Tibial artery (tissue), 4 donors: Measurements from ENCODE around the gene EEF1A2.

Experiments
- DNase-seq, 2 donors: peaks; one replicate each; pipeline ENCODE4 v3.0.0-alpha.2; 2019
- H3K27ac ChIP-seq, 2 donors: fragments of 200-600 bp; sonication (generic) in 1 of 2; 1 replicate in 1 of 2; 2 replicates in 1 of 2; pipeline ENCODE4 v1.5.1; 2018 to 2019; ENCODE audit warnings: mild to moderate bottlenecking in 1 of 2
- H3K27me3 ChIP-seq, 2 donors: fragments of 200-600 bp; sonication (generic) in 1 of 2; one replicate each; pipeline versions ENCODE4 v1.5.1 to v1.6.0; 2016 to 2019
- H3K36me3 ChIP-seq, 3 donors: fragments of 200-600 bp; sonication (generic) in 2 of 3; one replicate each; pipeline ENCODE4 v1.5.1; 2016 to 2019; ENCODE audit warnings: mild to moderate bottlenecking in 2 of 3
- H3K4me1 ChIP-seq, 4 donors: fragments of 200-600 bp; sonication (generic) in 2 of 4; 1 replicate in 3 of 4; 2 replicates in 1 of 4; pipeline ENCODE4 v1.5.1; 2016 to 2019
- H3K4me3 ChIP-seq, 2 donors: fragments of 200-600 bp; sonication (generic) in 1 of 2; 1 replicate in 1 of 2; 2 replicates in 1 of 2; pipeline ENCODE4 v1.5.1; 2018 to 2019; ENCODE audit warnings: mild to moderate bottlenecking in 2 of 2
- H3K9me3 ChIP-seq, 3 donors: fragments of 200-600 bp; sonication (generic) in 1 of 3; one replicate each; pipeline ENCODE4 v1.5.1; 2016 to 2019
- intact Hi-C: fragments of 100-400 bp; cut with DNase I; formaldehyde crosslinking; loops from one replicate; pipeline ENCODE4 v1.15.0; 2023; ENCODE audit warnings: low total_unique reads
- TF ChIP-seq, protein P1 (sequence below), 2 experiments: fragments of 200-600 bp in 1 of 2; fragments of 450-650 bp in 1 of 2; IDR thresholded peaks; one replicate each; pipeline ENCODE4 v1.5.1; 2017 to 2019; ENCODE audit warnings: antibody characterized with exemption in 2 of 2, mild to moderate bottlenecking in 1 of 2, moderate library complexity in 1 of 2

EEF1A2 gene

DNA sequence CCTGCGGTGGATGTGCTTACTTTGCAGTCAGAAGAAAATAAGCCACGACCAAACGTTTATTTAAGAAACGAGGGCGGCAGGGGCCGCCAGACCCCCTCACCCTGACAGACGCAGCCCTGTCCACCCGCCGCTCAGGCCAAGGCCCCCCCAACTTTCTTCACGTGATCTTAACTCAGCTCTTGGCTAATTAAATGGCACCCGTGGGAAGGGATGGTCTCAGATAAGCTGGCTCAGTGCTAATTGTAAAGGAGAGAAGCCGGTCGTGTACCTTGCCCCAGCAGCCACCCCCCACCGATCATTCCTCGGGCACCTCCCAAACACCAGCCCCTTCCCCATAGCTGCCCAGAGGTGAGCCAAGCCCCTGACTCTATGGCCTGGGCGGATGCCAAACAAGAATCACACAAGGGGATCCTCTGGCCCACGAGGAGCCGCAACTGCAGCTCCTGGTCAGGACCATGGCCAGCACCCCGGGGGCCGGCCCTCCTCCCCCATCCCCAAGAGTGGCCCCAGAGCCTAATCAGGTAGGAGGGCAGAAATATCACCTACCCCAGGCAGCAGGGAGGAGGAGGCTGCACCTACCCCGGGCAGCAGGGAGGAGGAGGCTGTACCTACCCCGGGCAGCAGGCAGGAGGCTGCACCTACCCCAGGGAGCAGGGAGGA lies 37.6 kb downstream of the EEF1A2 start:
- Histone ChIP-seq H3K4me3 (no peak overlapping the region), H3K27me3 (peaks cover 0 to 99% of the 10 kb centered on the region in 2 donors), H3K27ac (no peak overlapping the region), H3K9me3 (no peaks in the 10 kb centered on the region), H3K4me1 (peaks cover 0 to 5% (median 0%) of the 10 kb centered on the region in 4 donors), H3K36me3 (no peaks in the 10 kb centered on the region)
- TF ChIP-seq, protein P1, sequence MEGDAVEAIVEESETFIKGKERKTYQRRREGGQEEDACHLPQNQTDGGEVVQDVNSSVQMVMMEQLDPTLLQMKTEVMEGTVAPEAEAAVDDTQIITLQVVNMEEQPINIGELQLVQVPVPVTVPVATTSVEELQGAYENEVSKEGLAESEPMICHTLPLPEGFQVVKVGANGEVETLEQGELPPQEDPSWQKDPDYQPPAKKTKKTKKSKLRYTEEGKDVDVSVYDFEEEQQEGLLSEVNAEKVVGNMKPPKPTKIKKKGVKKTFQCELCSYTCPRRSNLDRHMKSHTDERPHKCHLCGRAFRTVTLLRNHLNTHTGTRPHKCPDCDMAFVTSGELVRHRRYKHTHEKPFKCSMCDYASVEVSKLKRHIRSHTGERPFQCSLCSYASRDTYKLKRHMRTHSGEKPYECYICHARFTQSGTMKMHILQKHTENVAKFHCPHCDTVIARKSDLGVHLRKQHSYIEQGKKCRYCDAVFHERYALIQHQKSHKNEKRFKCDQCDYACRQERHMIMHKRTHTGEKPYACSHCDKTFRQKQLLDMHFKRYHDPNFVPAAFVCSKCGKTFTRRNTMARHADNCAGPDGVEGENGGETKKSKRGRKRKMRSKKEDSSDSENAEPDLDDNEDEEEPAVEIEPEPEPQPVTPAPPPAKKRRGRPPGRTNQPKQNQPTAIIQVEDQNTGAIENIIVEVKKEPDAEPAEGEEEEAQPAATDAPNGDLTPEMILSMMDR (IDR thresholded peaks at IDR 0.05): no peak
- intact Hi-C loops: no loop called here
- no peak for DNase-seq

DNA sequence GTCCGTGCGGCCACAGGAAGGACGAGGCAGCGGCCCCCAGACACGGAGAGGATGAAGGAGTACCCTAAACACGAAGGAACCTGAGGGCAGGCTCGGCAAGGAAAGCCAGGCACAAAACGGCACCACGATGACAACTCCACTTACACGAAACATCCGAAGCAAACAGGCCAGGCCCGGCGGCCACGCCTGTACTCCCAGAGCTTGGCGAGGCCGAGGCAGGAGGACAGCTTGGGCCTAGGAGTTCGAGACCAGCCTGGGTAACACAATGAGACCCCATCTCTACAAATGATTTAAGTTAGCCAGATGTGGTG lies 39.9 kb downstream of the EEF1A2 start:
- TF ChIP-seq, protein P1 (IDR thresholded peaks at IDR 0.05): no peak
- no peak overlapping the region for H3K4me3 ChIP-seq
- H3K27me3 ChIP-seq: peaks cover 0 to 99% of the 10 kb centered on the region in 2 donors
- no peak overlapping the region for H3K27ac ChIP-seq
- no peak for DNase-seq
- H3K4me1 ChIP-seq: peaks cover 0 to 15% (median 6%) of the 10 kb centered on the region in 4 donors
- H3K9me3 ChIP-seq: no peaks in the 10 kb centered on the region
- H3K36me3 ChIP-seq: no peaks in the 10 kb centered on the region
- intact Hi-C loops: no loop called here

DNA sequence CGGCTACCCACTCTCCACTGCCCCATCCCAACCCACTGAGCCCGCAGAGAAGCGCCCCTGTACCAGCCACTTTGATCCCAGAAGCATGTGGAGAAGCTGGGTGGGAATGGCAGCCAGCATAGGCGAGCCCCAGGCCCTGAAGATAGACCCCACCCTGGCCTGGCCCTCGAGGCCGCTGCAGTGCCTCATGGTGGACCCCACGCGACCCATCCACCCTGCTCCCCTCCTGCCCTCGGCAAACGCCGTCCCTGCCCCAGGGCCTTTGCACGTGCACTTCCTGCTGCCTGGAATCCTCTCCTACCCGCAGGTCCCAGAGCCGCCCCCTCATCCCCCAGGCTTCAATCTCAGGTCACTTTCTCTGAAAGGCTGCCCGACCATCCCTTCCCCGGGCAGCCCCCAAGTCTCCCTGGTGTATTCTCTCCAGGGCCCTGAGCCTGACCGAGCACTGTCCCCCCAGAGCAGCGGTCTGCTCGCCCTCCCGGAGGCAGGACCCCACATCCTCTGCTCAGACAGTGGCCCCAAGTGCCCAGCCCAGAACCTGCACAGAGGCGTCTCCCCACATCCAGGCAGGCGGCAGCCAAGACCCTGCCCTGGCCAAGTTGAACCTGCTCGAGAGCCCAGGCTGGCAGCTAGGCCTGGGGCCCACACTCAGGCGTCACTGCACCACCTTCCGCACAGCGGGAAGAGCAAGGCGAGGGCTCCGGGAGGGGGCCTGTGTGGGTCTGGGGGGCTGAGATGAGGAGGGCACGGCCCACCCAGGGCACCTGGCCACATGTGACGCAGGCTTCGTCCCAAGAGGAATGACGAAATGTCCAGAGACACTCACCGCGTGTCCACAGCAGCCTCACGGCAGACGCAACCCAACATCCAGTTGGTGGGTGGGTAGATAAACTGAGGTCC lies 40.5 kb downstream of the EEF1A2 start:
- intact Hi-C loops: no loop called here
- no peaks in the 10 kb centered on the region for H3K36me3 ChIP-seq
- DNase-seq: no peak
- no peak overlapping the region for H3K4me3 ChIP-seq
- no peak overlapping the region for H3K27ac ChIP-seq
- TF ChIP-seq, protein P1 (IDR thresholded peaks at IDR 0.05): no peak
- H3K4me1 ChIP-seq: peaks cover 0 to 21% (median 11%) of the 10 kb centered on the region in 4 donors
- H3K27me3 ChIP-seq: peaks cover 0 to 99% of the 10 kb centered on the region in 2 donors
- no peaks in the 10 kb centered on the region for H3K9me3 ChIP-seq

DNA sequence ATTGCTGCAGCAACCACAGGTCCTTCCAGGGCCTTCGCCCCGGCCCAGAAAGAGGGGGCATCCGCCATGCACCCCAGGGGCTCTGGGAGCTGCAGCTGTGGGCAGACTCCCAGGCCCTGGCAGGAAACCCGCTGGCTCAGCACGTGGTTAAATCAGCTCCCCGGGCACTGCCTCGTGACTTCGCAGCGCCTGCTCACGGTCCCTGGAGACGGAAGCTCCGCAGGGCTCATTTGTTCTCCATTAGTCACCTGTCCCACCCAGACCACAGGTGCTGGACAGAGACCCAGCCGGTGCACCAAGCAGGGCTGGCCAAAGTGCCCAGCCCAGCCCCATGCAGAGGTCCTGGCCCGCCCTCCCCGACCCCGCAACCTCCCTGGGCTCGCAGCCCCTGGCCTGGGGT lies 41.1 kb downstream of the EEF1A2 start:
- intact Hi-C loops: no loop called here
- no peaks in the 10 kb centered on the region for H3K36me3 ChIP-seq
- no peak overlapping the region for H3K4me3 ChIP-seq
- no peaks in the 10 kb centered on the region for H3K9me3 ChIP-seq
- TF ChIP-seq, protein P1 (IDR thresholded peaks at IDR 0.05): no peak
- H3K27ac ChIP-seq: no peak overlapping the region
- H3K27me3 ChIP-seq: peaks cover 0 to 99% of the 10 kb centered on the region in 2 donors
- no peak for DNase-seq
- peaks cover 0 to 25% (median 12%) of the 10 kb centered on the region in 4 donors for H3K4me1 ChIP-seq

- intact Hi-C loops: no loop called here
Measured at GRCh38 chr20:63456429-63457284, 42.2 kb downstream of the EEF1A2 start.

More at GRCh38 chr20:63456429-63457284, 42.2 kb downstream of the EEF1A2 start:
- Histone ChIP-seq H3K4me1 (peaks cover 0 to 25% (median 12%) of the 10 kb centered on the region in 4 donors), H3K27me3 (peaks cover 0 to 99% of the 10 kb centered on the region in 2 donors), H3K4me3 (no peak overlapping the region), H3K9me3 (no peaks in the 10 kb centered on the region), H3K27ac (no peak overlapping the region), H3K36me3 (no peaks in the 10 kb centered on the region)
- TF ChIP-seq, protein P1 (IDR thresholded peaks at IDR 0.05): no peak
- DNase-seq: no peak
